ENCODE results near the gene C5. TPM values are rescaled to one million over a fixed set of nuclear protein-coding genes. Genes with fewer than 3 reads are reported as not detected.

Gene C5
- total RNA-seq, 2 donors from 2014 or later = 1.4 to 2.2 TPM

- peaks cover 45 to 58% of the 10 kb centered on the region in 2 donors for H3K36me3 Mint-ChIP-seq
- peak overlapping the region; percentile 99 to 100 for H3K27ac Mint-ChIP-seq
- peak; percentile 32 to 53 for ATAC-seq
- no peak for DNase-seq (ENCODE audit: low spot score in 2 of 2)
- H3K9me3 Mint-ChIP-seq = no peaks in the 10 kb centered on the region
These were observed 122.6 kb downstream of the C5 start for GRCh38 chr9:120927269-120928014.

- peak; percentile 17 to 39 for ATAC-seq
- peak; percentile 18 to 79 for DNase-seq (ENCODE audit: low spot score in 2 of 2)
- Mint-ChIP-seq H3K27ac (peak within 1 kb of the TSS; percentile 99 to 100), H3K9me3 (no peaks in the 10 kb centered on the region), H3K36me3 (peaks cover 55 to 67% of the 10 kb centered on the region in 2 donors)
These were observed 123.6 kb downstream of the C5 start, which contains the start of gene TRAF1 for GRCh38 chr9:120926397-120926928. TSS of gene TRAF1 (minus strand) at chr9:120926796. CDS start at chr9:120926075, 721 bp downstream.

GRCh38 chr9:120925535-120926396 is 124.3 kb downstream of the C5 start:
- H3K9me3 Mint-ChIP-seq = no peaks in the 10 kb centered on the region
- DNase-seq (ENCODE audit: low spot score in 2 of 2) = peak; percentile 70 to 93
- peaks cover 62 to 68% of the 10 kb centered on the region in 2 donors for H3K36me3 Mint-ChIP-seq
- peak overlapping the region; percentile 99 to 100 for H3K27ac Mint-ChIP-seq
- ATAC-seq = peak; percentile 66 to 72

- DNase-seq (ENCODE audit: low spot score in 2 of 2) (peak in 1 of 2 donors; percentile 80), ATAC-seq (peak in 1 of 2 donors; percentile 31)
- Mint-ChIP-seq H3K27ac (peak overlapping the region; percentile 99 to 100), H3K36me3 (peaks cover 69 to 71% of the 10 kb centered on the region in 2 donors), H3K9me3 (no peaks in the 10 kb centered on the region)
These were observed 125.2 kb downstream of the C5 start for GRCh38 chr9:120924698-120925534.

- Mint-ChIP-seq H3K27ac (peak overlapping the region; percentile 99 to 100), H3K9me3 (no peaks in the 10 kb centered on the region), H3K36me3 (peaks cover 80 to 82% of the 10 kb centered on the region in 2 donors)
- DNase-seq (ENCODE audit: low spot score in 2 of 2) = no peak
- ATAC-seq = no peak
These were observed 126.3 kb downstream of the C5 start for GRCh38 chr9:120923620-120924328.

GRCh38 chr9:120922404-120923195 is 127.5 kb downstream of the C5 start:
- Mint-ChIP-seq H3K9me3 (no peaks in the 10 kb centered on the region), H3K36me3 (peaks cover 83 to 84% of the 10 kb centered on the region in 2 donors), H3K27ac (peak overlapping the region; percentile 95 to 100)
- no peak for DNase-seq (ENCODE audit: low spot score in 2 of 2)
- ATAC-seq = no peak

GRCh38 chr9:120921661-120922181 is 128.4 kb downstream of the C5 start:
- peak overlapping the region; percentile 92 to 100 for H3K27ac Mint-ChIP-seq
- ATAC-seq (no peak), DNase-seq (ENCODE audit: low spot score in 2 of 2) (no peak)
- H3K9me3 Mint-ChIP-seq = no peaks in the 10 kb centered on the region
- H3K36me3 Mint-ChIP-seq = peaks cover 91 to 93% of the 10 kb centered on the region in 2 donors

GRCh38 chr9:120920806-120921178 is 129.3 kb downstream of the C5 start:
- ATAC-seq = peak in 1 of 2 donors; percentile 58
- no peaks in the 10 kb centered on the region for H3K9me3 Mint-ChIP-seq
- peak in 1 of 2 donors; percentile 79 for DNase-seq (ENCODE audit: low spot score in 2 of 2)

GRCh38 chr9:120919843-120920805 is 130.0 kb downstream of the C5 start:
- DNase-seq (ENCODE audit: low spot score in 2 of 2) (no peak), ATAC-seq (no peak)
- Mint-ChIP-seq H3K36me3 (peaks cover 83 to 87% of the 10 kb centered on the region in 2 donors), H3K27ac (peak overlapping the region; percentile 93 to 100), H3K9me3 (no peaks in the 10 kb centered on the region)

More at GRCh38 chr9:120920806-120921178, 129.3 kb downstream of the C5 start:
- Mint-ChIP-seq H3K27ac (peak overlapping the region; percentile 92 to 100), H3K36me3 (peaks cover 90 to 92% of the 10 kb centered on the region in 2 donors)

- H3K36me3 Mint-ChIP-seq = peaks cover 83 to 87% of the 10 kb centered on the region in 2 donors
- H3K9me3 Mint-ChIP-seq = no peaks in the 10 kb centered on the region
- H3K27ac Mint-ChIP-seq = peak overlapping the region; percentile 93 to 100
- no peak for DNase-seq (ENCODE audit: low spot score in 2 of 2)
- no peak for ATAC-seq
These were observed 130.9 kb downstream of the C5 start for GRCh38 chr9:120918931-120919842.

GRCh38 chr9:120917929-120918762 is 131.9 kb downstream of the C5 start:
- Mint-ChIP-seq H3K27ac (peak overlapping the region; percentile 88 to 100), H3K36me3 (peaks cover 83 to 87% of the 10 kb centered on the region in 2 donors), H3K9me3 (no peaks in the 10 kb centered on the region)
- no peak for DNase-seq (ENCODE audit: low spot score in 2 of 2)
- ATAC-seq = no peak

Data from activated naive CD4-positive, alpha-beta T cell treated with anti-CD3 and anti-CD28 coated beads, Interleukin-2, amount 50 U/mL, for 72 hours (primary cell).